ENCODE data around the gene CCDC43.

DNA sequence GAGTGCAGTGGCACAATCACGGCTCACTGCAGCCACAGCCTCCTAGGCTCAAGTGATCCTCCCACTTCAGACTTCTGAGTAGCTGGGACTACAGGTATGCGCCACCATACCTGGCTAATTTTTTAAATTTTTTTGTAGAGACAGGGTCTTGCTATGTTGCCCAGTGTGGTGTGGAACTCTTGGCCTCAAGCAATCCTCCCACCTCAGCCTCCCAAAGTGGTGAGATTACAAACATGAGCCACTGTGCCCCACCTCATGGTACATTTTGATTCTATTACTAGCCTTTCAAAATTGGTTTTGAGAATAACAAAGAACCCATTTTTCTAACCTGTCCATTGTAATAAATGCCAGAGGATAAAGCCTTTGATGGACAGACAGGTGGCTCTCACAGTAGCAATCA is 1.4 kb downstream of the CCDC43 start:
- no peak for TF ChIP-seq ZNF70 (CRISPR knock-in tag; IDR thresholded peaks at IDR 0.05)
- no peak for TF ChIP-seq GLIS3 (CRISPR knock-in tag; IDR thresholded peaks at IDR 0.05)
- TF ChIP-seq ZNF565 (CRISPR knock-in tag; conservative IDR thresholded peaks at IDR 0.05; ENCODE audit: low read depth): no peak
